Panc1 (cell line): Measurements from ENCODE around the gene AKR1B1. TPM values are rescaled to one million over a fixed set of nuclear protein-coding genes. Genes with fewer than 3 reads are reported as not detected.

Source experiments
- ATAC-seq: fragments of 200-7000 bp; cut with Tn5 transposase; 2 replicates; pipeline ENCODE4 v1.9.1; 2020; ENCODE audit warnings: mild to moderate bottlenecking, moderate library complexity
- BruUV-seq: library from RNA; stranded (reverse); fragments of 400-500 nt; replicated peaks from 2 replicates; lab custom pipeline; 2021; lab: Mats Ljungman, UMichigan
- CTCF ChIA-PET: fragments of 300-600 bp; sonication (Branson Sonifier 250); formaldehyde crosslinking; loops from one replicate; lab custom pipeline; 2022; ENCODE audit warnings: antibody characterized with exemption; lab: Charles Lee
- POLR2A ChIA-PET: fragments of 300-600 bp; sonication (Branson Sonifier 250); formaldehyde crosslinking; loops from one replicate; lab custom pipeline; 2022; ENCODE audit warnings: antibody characterized with exemption; lab: Charles Lee
- DNase-seq: peaks from one replicate; pipeline ENCODE4 v3.0.0-alpha.2; 2010; ENCODE audit warnings: low read depth, low spot score
- H3K27ac ChIP-seq: 2 replicates; pipeline ENCODE4 v1.5.1; 2011; ENCODE audit warnings: mild to moderate bottlenecking, low read length, inconsistent platforms
- H3K27me3 ChIP-seq: fragments of 200-500 bp; sonication (Bioruptor generic); 2 replicates; pipeline ENCODE4 v1.6.0; 2014; ENCODE audit warnings: low read length, inconsistent platforms; ENCODE audit not compliant: control insufficient read depth, insufficient read depth
- H3K36me3 ChIP-seq: fragments of 200-500 bp; sonication (Bioruptor generic); 2 replicates; pipeline ENCODE4 v1.5.1; 2014; ENCODE audit warnings: inconsistent platforms, mild to moderate bottlenecking, low read length, moderate library complexity; ENCODE audit not compliant: control insufficient read depth, insufficient read depth
- H3K4me1 ChIP-seq: 2 replicates; pipeline ENCODE4 v1.5.1; 2011; ENCODE audit warnings: inconsistent platforms, mild to moderate bottlenecking, low read length, moderate library complexity; ENCODE audit not compliant: control insufficient read depth, insufficient read depth
- H3K4me3 ChIP-seq, 2 experiments: 2 replicates each; pipeline ENCODE4 v1.5.1; 2011 to 2012; ENCODE audit warnings: low read depth in 2 of 2, low read length in 2 of 2, mild to moderate bottlenecking in 2 of 2, inconsistent platforms in 1 of 2, moderate library complexity in 1 of 2
- H3K9me3 ChIP-seq: fragments of 200-500 bp; sonication (Bioruptor generic); 2 replicates; pipeline ENCODE4 v1.5.1; 2014; ENCODE audit warnings: low read depth, mild to moderate bottlenecking, inconsistent platforms, low read length, moderate library complexity; ENCODE audit not compliant: control insufficient read depth, insufficient read depth
- CTCF ChIP-seq: fragments of 450-650 bp; IDR thresholded peaks from 2 replicates; pipeline ENCODE4 v1.5.1; 2017; ENCODE audit warnings: mild to moderate bottlenecking
- POLR2AphosphoS5 ChIP-seq: IDR thresholded peaks from 2 replicates; pipeline ENCODE4 v1.6.1; 2012; ENCODE audit warnings: mild to moderate bottlenecking, low read depth, low read length, moderate library complexity
- SIN3A ChIP-seq: IDR thresholded peaks from 2 replicates; pipeline ENCODE4 v1.6.1; 2012; ENCODE audit warnings: low read depth, mild to moderate bottlenecking, low read length, moderate library complexity, borderline replicate concordance; ENCODE audit not compliant: insufficient read depth
- TCF7L2 ChIP-seq: IDR thresholded peaks from 2 replicates; pipeline ENCODE4 v1.6.1; 2011; ENCODE audit warnings: mild to moderate bottlenecking, low read depth, low read length, inconsistent platforms
- in situ Hi-C: cut with HindIII; loops from 2 replicates; pipeline ENCODE4 v1.10.0; 2016; ENCODE audit warnings: low sequenced_read_pairs, low pct_unique_long_range_greater_than_20kb
- intact Hi-C: fragments of 100-400 bp; cut with micrococcal nuclease; formaldehyde crosslinking; loops from one replicate; pipeline ENCODE4 v1.10.0; 2022; ENCODE audit not compliant: unreplicated experiment
- total RNA-seq: library from RNA; stranded (reverse); gene quantifications from one replicate; pipeline ENCODE4 v1.2.1, GENCODE V29; 2021; ENCODE audit not compliant: unreplicated experiment
- TF ChIP-seq, protein P1 (sequence below), 2 experiments: IDR thresholded peaks; 2 replicates each; pipeline ENCODE4 v1.6.1; 2011 to 2012; ENCODE audit warnings: low read depth in 2 of 2, control low read depth in 1 of 2, low read length in 1 of 2, mild to moderate bottlenecking in 1 of 2, moderate library complexity in 1 of 2; ENCODE audit not compliant: insufficient read depth in 1 of 2

AKR1B1 gene
- total RNA-seq, 1 experiment from 2014 or later = 83.2 TPM

DNA sequence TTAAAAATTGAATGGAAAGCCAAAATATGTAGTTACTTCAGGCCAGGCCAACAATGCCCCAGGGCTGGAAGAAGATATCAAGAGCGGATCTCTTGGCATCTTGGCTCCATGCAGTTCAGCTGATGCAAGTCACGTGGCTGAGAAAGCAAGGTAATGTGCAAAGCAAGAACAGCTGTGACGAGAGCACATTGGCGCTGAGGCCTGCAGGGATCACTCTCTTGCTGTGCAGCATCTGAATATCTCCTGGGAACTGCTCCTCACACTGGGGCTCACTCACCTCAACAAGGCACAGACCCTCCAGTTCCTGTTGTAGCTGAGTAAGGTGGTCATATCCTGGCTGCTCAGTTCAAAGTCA lies 14.0 kb downstream of the AKR1B1 start:
- intact Hi-C loops = no loop called here
- Histone ChIP-seq H3K4me1 (no peaks in the 10 kb centered on the region), H3K4me3 (no peak overlapping the region), H3K36me3 (no peaks in the 10 kb centered on the region; the same call in 1 of the 2 replicates), H3K27me3 (no peaks in the 10 kb centered on the region), H3K9me3 (no peaks in the 10 kb centered on the region), H3K27ac (no peak overlapping the region)
- in situ Hi-C loops = no loop called here
- ATAC-seq = no peak
- no peak for DNase-seq
- ChIA-PET CTCF (interaction anchor here (1.1 kb wide), 1 partner anchor 12 kb away, joined by 3 read pairs; no protein-coding TSS in a partner anchor), POLR2A (no interaction called here)
- no peak for TF ChIP-seq SIN3A
- TF ChIP-seq TCF7L2 = no peak
- no peak for TF ChIP-seq CTCF
- TF ChIP-seq, protein P1, sequence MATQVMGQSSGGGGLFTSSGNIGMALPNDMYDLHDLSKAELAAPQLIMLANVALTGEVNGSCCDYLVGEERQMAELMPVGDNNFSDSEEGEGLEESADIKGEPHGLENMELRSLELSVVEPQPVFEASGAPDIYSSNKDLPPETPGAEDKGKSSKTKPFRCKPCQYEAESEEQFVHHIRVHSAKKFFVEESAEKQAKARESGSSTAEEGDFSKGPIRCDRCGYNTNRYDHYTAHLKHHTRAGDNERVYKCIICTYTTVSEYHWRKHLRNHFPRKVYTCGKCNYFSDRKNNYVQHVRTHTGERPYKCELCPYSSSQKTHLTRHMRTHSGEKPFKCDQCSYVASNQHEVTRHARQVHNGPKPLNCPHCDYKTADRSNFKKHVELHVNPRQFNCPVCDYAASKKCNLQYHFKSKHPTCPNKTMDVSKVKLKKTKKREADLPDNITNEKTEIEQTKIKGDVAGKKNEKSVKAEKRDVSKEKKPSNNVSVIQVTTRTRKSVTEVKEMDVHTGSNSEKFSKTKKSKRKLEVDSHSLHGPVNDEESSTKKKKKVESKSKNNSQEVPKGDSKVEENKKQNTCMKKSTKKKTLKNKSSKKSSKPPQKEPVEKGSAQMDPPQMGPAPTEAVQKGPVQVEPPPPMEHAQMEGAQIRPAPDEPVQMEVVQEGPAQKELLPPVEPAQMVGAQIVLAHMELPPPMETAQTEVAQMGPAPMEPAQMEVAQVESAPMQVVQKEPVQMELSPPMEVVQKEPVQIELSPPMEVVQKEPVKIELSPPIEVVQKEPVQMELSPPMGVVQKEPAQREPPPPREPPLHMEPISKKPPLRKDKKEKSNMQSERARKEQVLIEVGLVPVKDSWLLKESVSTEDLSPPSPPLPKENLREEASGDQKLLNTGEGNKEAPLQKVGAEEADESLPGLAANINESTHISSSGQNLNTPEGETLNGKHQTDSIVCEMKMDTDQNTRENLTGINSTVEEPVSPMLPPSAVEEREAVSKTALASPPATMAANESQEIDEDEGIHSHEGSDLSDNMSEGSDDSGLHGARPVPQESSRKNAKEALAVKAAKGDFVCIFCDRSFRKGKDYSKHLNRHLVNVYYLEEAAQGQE (IDR thresholded peaks at IDR 0.05; ENCODE audit: insufficient read depth in 1 of 2, low read depth in 2 of 2, low read length in 1 of 2) = no peak
- no peak for TF ChIP-seq POLR2AphosphoS5
- no TSS peak for BruUV-seq

GRCh38 chr7:134444198-134444960 lies 14.5 kb downstream of the AKR1B1 start:
- Histone ChIP-seq H3K36me3 (no peaks in the 10 kb centered on the region; the same call in 1 of the 2 replicates), H3K27me3 (no peaks in the 10 kb centered on the region), H3K4me1 (no peaks in the 10 kb centered on the region), H3K9me3 (no peaks in the 10 kb centered on the region), H3K4me3 (no peak overlapping the region), H3K27ac (no peak overlapping the region)
- DNase-seq (no peak), ATAC-seq (no peak; the same call in 1 of the 2 replicates)
- CTCF ChIA-PET = interaction anchor here (1.1 kb wide), 1 partner anchor 12 kb away, joined by 3 read pairs; no protein-coding TSS in a partner anchor
- TF ChIP-seq, protein P1 (IDR thresholded peaks at IDR 0.05; ENCODE audit: insufficient read depth in 1 of 2, low read depth in 2 of 2, low read length in 1 of 2) = no peak
- TF ChIP-seq SIN3A (no peak), CTCF (no peak), TCF7L2 (no peak), POLR2AphosphoS5 (no peak)
- no TSS peak for BruUV-seq
- in situ Hi-C loops = no loop called here
- POLR2A ChIA-PET = no interaction called here
- intact Hi-C loops = no loop called here
